Right lobe of liver (tissue), 6 donors: ENCODE results near the gene PLCL1. TPM values are rescaled to one million over a fixed set of nuclear protein-coding genes. Genes with fewer than 3 reads are reported as not detected.

ENCODE experiments used
- ATAC-seq, 4 donors: fragments of 200-7000 bp; cut with Tn5 transposase; one replicate each; pipeline ENCODE4 v1.9.1; 2020; ENCODE audit warnings: mild to moderate bottlenecking in 4 of 4, moderate library complexity in 4 of 4
- DNase-seq, 3 donors: peaks; one replicate each; pipeline ENCODE4 v3.0.0-alpha.2; 2020
- H3K27ac ChIP-seq, 3 donors: fragments of 200-600 bp; one replicate each; pipeline ENCODE4 v1.8.0; 2022
- H3K27me3 ChIP-seq, 2 donors: fragments of 200-600 bp; one replicate each; pipeline ENCODE4 v1.8.0; 2022
- H3K36me3 ChIP-seq, 4 donors: fragments of 200-600 bp; sonication (generic) in 1 of 4; one replicate each; pipeline versions ENCODE4 v1.5.1 to v1.8.0; 2017 to 2022; ENCODE audit warnings: control low read depth in 1 of 4
- H3K4me1 ChIP-seq, 4 donors: fragments of 200-600 bp; sonication (generic) in 1 of 4; one replicate each; pipeline versions ENCODE4 v1.5.1 to v1.8.0; 2017 to 2022; ENCODE audit warnings: control low read depth in 1 of 4
- H3K4me3 ChIP-seq, 3 donors: fragments of 200-600 bp; one replicate each; pipeline ENCODE4 v1.8.0; 2022
- H3K9me3 ChIP-seq, 4 donors: fragments of 200-600 bp; sonication (generic) in 1 of 4; one replicate each; pipeline versions ENCODE4 v1.5.1 to v1.8.0; 2017 to 2022; ENCODE audit warnings: control low read depth in 1 of 4
- CTCF ChIP-seq, 4 donors: fragments of 200-600 bp in 3 of 4; fragments of 450-650 bp in 1 of 4; IDR thresholded peaks; one replicate each; pipeline versions ENCODE4 v1.5.1 to v1.8.0; 2016 to 2022; ENCODE audit warnings: antibody characterized with exemption in 4 of 4, mild to moderate bottlenecking in 2 of 4
- POLR2A ChIP-seq: fragments of 450-650 bp; IDR thresholded peaks from one replicate; pipeline ENCODE4 v1.6.1; 2017; ENCODE audit warnings: antibody characterized with exemption, mild to moderate bottlenecking
- whole genome bisulfite sequencing: methylation state at CpG from one replicate; pipeline ENCODE4 v1.1.6; 2018; ENCODE audit warnings: low coverage, low lambda C conversion rate; ENCODE audit not compliant: insufficient coverage; ENCODE audit errors: missing lambda C conversion rate; 5-methylcytosine and 5-hydroxymethylcytosine counted together
- intact Hi-C, 2 donors: fragments of 100-400 bp; cut with DNase I; formaldehyde crosslinking; loops; one replicate each; pipeline versions ENCODE4 v1.11.2 to v1.14.1; 2022
- total RNA-seq, 6 experiments: library from RNA; depleted of rRNA in 2 of 6; stranded (reverse); fragments of >200 nt in 2 of 6; fragmentation: NEBNext Ultra II Directional in 3 of 6; extraction: Animal tissue kit (Norgen Biotek cat#: 25700) in 3 of 6; gene quantifications; one replicate each; pipeline versions ENCODE4 v1.1.0 to v1.2.4, GENCODE V29; 2016 to 2023
- donor health status: DM: no; HTN: yes; CAD: no.
- donor health status: DM: no; HTN: no; CAD: no.
- donor health status: DM: no; HTN: no; CAD: no.
- donor health status: DM: no; HTN: yes; CAD: no.
- donor health status: DM: no; HTN: yes; CAD: no.

Gene PLCL1
- total RNA-seq, 6 experiments from 2014 or later: 0.12 to 0.37 (median 0.24) TPM

GRCh38 chr2:197867033-197867432 lies 62.6 kb downstream of the PLCL1 start:
- Histone ChIP-seq H3K4me3 (no peak overlapping the region), H3K27me3 (no peaks in the 10 kb centered on the region), H3K9me3 (no peaks in the 10 kb centered on the region), H3K36me3 (no peaks in the 10 kb centered on the region), H3K27ac (no peak overlapping the region), H3K4me1 (no peaks in the 10 kb centered on the region)
- intact Hi-C loops: no loop called here
- DNase-seq (no peak), ATAC-seq (no peak)
- TF ChIP-seq CTCF (IDR thresholded peaks at IDR 0.05): no peak
- 77% methylated on average over 2 of the region's 2 CpGs for WGBS

GRCh38 chr2:197867624-197868023 lies 63.2 kb downstream of the PLCL1 start:
- no peak for TF ChIP-seq POLR2A
- TF ChIP-seq CTCF (IDR thresholded peaks at IDR 0.05): no peak
- Histone ChIP-seq H3K36me3 (no peaks in the 10 kb centered on the region), H3K27me3 (no peaks in the 10 kb centered on the region), H3K4me3 (no peak overlapping the region), H3K27ac (no peak overlapping the region), H3K9me3 (no peaks in the 10 kb centered on the region), H3K4me1 (no peaks in the 10 kb centered on the region)
- intact Hi-C loops: no loop called here
- no peak for ATAC-seq
- WGBS: 44% methylated on average over 3 of the region's 3 CpGs
- no peak for DNase-seq

GRCh38 chr2:197868206-197868605 lies 63.8 kb downstream of the PLCL1 start:
- ATAC-seq: no peak
- Histone ChIP-seq H3K36me3 (no peaks in the 10 kb centered on the region), H3K4me1 (no peaks in the 10 kb centered on the region), H3K27ac (no peak overlapping the region), H3K9me3 (no peaks in the 10 kb centered on the region), H3K4me3 (no peak overlapping the region), H3K27me3 (no peaks in the 10 kb centered on the region)
- no peak for DNase-seq
- WGBS: 51% methylated on average over 3 of the region's 3 CpGs
- TF ChIP-seq POLR2A (no peak), CTCF (IDR thresholded peaks at IDR 0.05) (no peak)
- intact Hi-C loops: no loop called here

GRCh38 chr2:197869041-197869440 lies 64.6 kb downstream of the PLCL1 start:
- TF ChIP-seq POLR2A (no peak), CTCF (IDR thresholded peaks at IDR 0.05) (no peak)
- intact Hi-C loops: no loop called here

GRCh38 chr2:197869501-197870111 lies 65.2 kb downstream of the PLCL1 start:
- 57% methylated on average over 8 of the region's 8 CpGs for WGBS
- H3K27ac ChIP-seq: no peak overlapping the region
- intact Hi-C loops: no loop called here
- H3K4me3 ChIP-seq: no peak overlapping the region
- no peaks in the 10 kb centered on the region for H3K9me3 ChIP-seq
- ATAC-seq (no peak), DNase-seq (no peak)
- no peak for TF ChIP-seq CTCF (IDR thresholded peaks at IDR 0.05)
- no peak for TF ChIP-seq POLR2A
- no peaks in the 10 kb centered on the region for H3K27me3 ChIP-seq
- no peaks in the 10 kb centered on the region for H3K4me1 ChIP-seq
- H3K36me3 ChIP-seq: no peaks in the 10 kb centered on the region

More at GRCh38 chr2:197869041-197869440, 64.6 kb downstream of the PLCL1 start:
- Histone ChIP-seq H3K4me1 (no peaks in the 10 kb centered on the region), H3K36me3 (no peaks in the 10 kb centered on the region), H3K27ac (no peak overlapping the region), H3K9me3 (no peaks in the 10 kb centered on the region), H3K27me3 (no peaks in the 10 kb centered on the region), H3K4me3 (no peak overlapping the region)
- ATAC-seq: no peak
- 50% methylated on average over 2 of the region's 2 CpGs for WGBS
- DNase-seq: no peak
